A673 (cell line): Measurements from ENCODE around the gene CCDC106.

ENCODE experiments used
- CTCF ChIP-seq: fragments of 300-800, 200-600 bp; sonication (generic); conservative IDR thresholded peaks from 2 replicates; pipeline ENCODE4 v1.5.1; 2017; ENCODE audit warnings: low read depth, mild to moderate bottlenecking, antibody characterized with exemption, low read length, moderate library complexity, mixed read lengths
- EZH2 ChIP-seq: fragments of 200-600 bp; sonication (generic); IDR thresholded peaks from 2 replicates; pipeline ENCODE4 v1.6.1; 2017; ENCODE audit warnings: borderline replicate concordance, low read depth, mild to moderate bottlenecking, mixed read lengths, antibody characterized with exemption, low read length; ENCODE audit not compliant: poor library complexity, severe bottlenecking

GRCh38 chr19:55644191-55644833 is 3.7 kb upstream of the CCDC106 start:
- TF ChIP-seq CTCF (no peak), EZH2 (no peak)
